ENCODE results near the gene UPK3A. TPM values are rescaled to one million over a fixed set of nuclear protein-coding genes. Genes with fewer than 3 reads are reported as not detected.
"Not testable (repeated sequence)": the region's sequence is repeated elsewhere in the genome, so short reads cannot be mapped to it uniquely, and the experiment has no call there.

The UPK3A gene
- total RNA-seq, 4 donors from 2014 or later = not detected

DNA sequence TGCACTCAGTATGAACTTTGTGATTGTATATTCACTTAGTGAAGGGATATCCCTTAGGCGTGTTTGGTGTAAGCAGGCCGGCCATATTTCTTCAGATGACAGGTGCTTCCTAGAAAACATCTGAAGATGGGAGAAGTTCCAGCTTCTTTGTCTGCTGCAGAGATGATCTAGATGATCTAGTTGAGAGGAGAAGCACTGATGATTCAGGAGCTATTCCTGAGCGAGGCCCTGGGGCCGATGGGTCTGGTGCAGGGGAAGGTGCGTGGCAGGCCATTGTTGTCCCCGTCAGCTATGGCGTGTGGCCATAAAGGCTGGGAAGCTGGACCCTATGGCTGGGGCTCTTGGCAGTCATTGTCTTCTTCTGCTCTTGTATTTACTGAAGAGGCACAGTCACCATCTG lies 38.9 kb downstream of the UPK3A start:
- Histone ChIP-seq H3K4me3 (no peak overlapping the region), H3K9me3 (no peaks in the 10 kb centered on the region), H3K36me3 (no peaks in the 10 kb centered on the region), H3K27ac (no peak overlapping the region), H3K27me3 (no peaks in the 10 kb centered on the region), H3K4me1 (no peaks in the 10 kb centered on the region)
- no peak for DNase-seq
- TF ChIP-seq, protein P1, sequence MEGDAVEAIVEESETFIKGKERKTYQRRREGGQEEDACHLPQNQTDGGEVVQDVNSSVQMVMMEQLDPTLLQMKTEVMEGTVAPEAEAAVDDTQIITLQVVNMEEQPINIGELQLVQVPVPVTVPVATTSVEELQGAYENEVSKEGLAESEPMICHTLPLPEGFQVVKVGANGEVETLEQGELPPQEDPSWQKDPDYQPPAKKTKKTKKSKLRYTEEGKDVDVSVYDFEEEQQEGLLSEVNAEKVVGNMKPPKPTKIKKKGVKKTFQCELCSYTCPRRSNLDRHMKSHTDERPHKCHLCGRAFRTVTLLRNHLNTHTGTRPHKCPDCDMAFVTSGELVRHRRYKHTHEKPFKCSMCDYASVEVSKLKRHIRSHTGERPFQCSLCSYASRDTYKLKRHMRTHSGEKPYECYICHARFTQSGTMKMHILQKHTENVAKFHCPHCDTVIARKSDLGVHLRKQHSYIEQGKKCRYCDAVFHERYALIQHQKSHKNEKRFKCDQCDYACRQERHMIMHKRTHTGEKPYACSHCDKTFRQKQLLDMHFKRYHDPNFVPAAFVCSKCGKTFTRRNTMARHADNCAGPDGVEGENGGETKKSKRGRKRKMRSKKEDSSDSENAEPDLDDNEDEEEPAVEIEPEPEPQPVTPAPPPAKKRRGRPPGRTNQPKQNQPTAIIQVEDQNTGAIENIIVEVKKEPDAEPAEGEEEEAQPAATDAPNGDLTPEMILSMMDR (IDR thresholded peaks at IDR 0.05) = no peak
- TF ChIP-seq POLR2A (IDR thresholded peaks at IDR 0.05) = no peak
- intact Hi-C loops (cut with DNase I; ENCODE audit: low total_unique reads) = no loop called here

DNA sequence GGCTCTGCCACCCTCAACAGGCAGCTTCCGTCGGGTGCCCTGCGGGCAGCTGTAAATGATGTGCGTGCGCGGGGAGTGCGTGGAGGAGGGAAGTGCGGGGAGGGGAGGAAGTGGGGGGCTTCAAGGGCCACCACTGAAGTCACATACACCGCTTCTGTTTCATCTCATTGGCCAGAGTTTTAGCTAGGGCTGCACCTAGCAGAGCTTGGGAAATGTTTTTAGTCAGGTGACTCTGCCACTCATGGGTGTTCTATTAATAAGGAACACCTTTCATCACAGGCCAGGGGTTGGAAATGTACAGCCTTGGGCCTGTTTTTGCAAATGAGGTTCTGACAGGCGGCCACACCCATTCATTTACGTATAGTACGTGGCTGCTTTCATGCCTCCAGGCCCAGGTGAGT lies 39.6 kb downstream of the UPK3A start:
- H3K9me3 ChIP-seq = no peaks in the 10 kb centered on the region
- DNase-seq = no peak
- no peaks in the 10 kb centered on the region for H3K36me3 ChIP-seq
- no peaks in the 10 kb centered on the region for H3K27me3 ChIP-seq
- intact Hi-C loops (cut with DNase I; ENCODE audit: low total_unique reads) = no loop called here
- no peak overlapping the region for H3K27ac ChIP-seq
- no peak for TF ChIP-seq POLR2A (IDR thresholded peaks at IDR 0.05)
- TF ChIP-seq, protein P1 (IDR thresholded peaks at IDR 0.05) = no peak
- no peaks in the 10 kb centered on the region for H3K4me1 ChIP-seq
- no peak overlapping the region for H3K4me3 ChIP-seq

DNA sequence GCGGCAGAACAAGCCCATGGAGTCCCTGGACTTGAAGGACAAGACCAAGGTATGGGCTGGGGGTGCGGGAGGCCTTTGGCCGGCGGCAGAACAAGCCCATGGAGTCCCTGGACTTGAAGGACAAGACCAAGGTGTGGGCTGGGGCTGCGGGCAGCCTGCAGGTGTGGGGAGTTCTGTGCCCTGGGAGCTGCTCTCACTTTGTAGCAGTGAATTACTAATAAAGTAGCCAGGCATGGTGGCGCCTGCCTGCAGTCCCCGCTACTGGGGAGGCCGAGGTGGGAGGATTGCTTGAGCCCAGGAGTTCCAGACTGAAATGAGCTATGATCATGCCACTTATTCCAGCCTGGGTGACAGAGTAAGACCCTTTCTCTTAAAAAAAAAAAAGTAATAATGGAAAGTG lies 43.5 kb downstream of the UPK3A start:
- H3K4me3 ChIP-seq; H3K36me3 ChIP-seq; H3K27me3 ChIP-seq; H3K27ac ChIP-seq; intact Hi-C loops (cut with DNase I; ENCODE audit: low total_unique reads); DNase-seq; H3K4me1 ChIP-seq; H3K9me3 ChIP-seq: not testable (repeated sequence)

DNA sequence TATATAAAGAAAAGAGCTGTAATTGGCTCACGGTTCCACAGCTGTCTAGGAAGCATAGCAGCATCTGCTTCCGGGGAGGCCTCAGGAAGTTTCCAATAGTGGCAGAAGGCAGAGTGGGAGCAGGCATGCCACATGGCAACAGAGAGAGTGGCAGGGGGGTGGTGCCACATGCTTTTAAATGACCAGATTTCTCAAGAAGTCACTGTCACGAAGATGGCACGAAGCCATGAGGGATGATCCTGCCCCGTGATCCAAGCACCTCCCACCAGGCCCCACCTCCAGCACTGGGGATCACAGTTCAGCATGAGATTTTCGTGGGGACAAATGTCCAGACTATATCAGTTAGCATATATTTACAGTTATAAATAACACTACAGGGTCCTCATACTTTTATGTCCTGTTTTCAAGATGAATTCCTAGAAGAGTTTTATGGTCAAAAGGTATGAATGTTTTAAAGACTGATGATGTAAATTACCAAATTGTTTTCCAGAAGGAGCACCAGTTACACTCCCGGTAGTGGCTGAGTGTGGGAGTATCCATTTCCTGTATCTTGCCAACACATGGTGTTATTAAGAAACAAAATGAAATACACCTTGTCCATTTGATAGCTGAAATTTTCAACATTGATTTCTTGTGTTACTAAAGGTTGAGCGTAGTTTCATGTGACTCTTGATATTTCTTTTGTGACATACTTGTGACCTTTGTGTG lies 44.2 kb downstream of the UPK3A start:
- H3K4me3 ChIP-seq = no peak overlapping the region
- no peaks in the 10 kb centered on the region for H3K4me1 ChIP-seq
- no peaks in the 10 kb centered on the region for H3K9me3 ChIP-seq
- intact Hi-C loops (cut with DNase I; ENCODE audit: low total_unique reads) = no loop called here
- H3K27me3 ChIP-seq = no peaks in the 10 kb centered on the region
- no peak overlapping the region for H3K27ac ChIP-seq
- no peaks in the 10 kb centered on the region for H3K36me3 ChIP-seq
- TF ChIP-seq POLR2A (IDR thresholded peaks at IDR 0.05) = no peak
- TF ChIP-seq, protein P1 (IDR thresholded peaks at IDR 0.05) = no peak
- no peak for DNase-seq

DNA sequence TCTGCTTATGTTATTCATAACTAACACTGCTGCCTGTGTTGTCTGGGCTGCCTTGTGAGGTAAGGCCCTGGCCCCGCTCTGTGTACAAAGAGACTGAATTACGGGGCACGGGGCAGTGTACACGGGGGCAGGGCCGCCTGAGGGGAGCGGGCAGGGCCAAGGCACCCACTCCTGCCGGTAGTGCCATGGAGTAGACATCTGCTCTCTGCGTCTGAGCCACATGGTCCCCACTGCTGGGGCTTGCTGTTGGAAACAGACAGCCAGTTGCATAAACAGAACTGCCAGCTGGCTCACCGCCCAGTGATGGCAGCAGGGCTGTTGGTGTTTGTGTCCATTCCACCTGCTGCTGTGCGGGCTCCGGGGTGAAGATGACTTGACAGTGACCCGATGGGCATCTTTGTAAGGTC lies 44.8 kb downstream of the UPK3A start:
- Histone ChIP-seq H3K4me1 (no peaks in the 10 kb centered on the region), H3K27me3 (no peaks in the 10 kb centered on the region), H3K36me3 (no peaks in the 10 kb centered on the region), H3K9me3 (no peaks in the 10 kb centered on the region), H3K27ac (no peak overlapping the region), H3K4me3 (no peak overlapping the region)
- intact Hi-C loops (cut with DNase I; ENCODE audit: low total_unique reads) = no loop called here
- TF ChIP-seq, protein P1 (IDR thresholded peaks at IDR 0.05) = no peak
- no peak for TF ChIP-seq POLR2A (IDR thresholded peaks at IDR 0.05)
- DNase-seq = no peak

DNA sequence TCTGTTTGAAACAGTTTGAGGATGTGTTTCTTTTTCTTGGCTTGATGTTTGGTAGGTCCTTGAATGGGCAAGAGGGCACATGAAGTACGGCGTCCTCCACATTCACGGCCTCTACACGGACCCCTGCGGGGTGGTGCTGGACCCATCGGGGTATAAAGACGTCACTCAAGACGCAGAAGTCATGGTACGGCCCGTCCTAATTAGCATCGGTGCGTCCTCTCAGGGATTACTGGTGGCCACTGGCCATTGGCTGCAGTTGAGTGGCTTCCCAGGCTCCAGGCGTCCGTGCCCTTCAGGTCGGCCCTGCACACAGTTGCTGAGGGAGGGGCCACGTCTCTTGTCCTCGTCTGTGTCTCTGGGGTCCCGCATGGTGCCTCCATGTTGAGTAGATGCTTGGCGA lies 45.8 kb downstream of the UPK3A start:
- DNase-seq = no peak
- no peaks in the 10 kb centered on the region for H3K9me3 ChIP-seq
- no peak overlapping the region for H3K4me3 ChIP-seq

More for the DNA sequence above, 45.8 kb downstream of the UPK3A start:
- H3K27me3 ChIP-seq = no peaks in the 10 kb centered on the region
- no peaks in the 10 kb centered on the region for H3K36me3 ChIP-seq
- no peak for TF ChIP-seq POLR2A (IDR thresholded peaks at IDR 0.05)
- TF ChIP-seq, protein P1 (IDR thresholded peaks at IDR 0.05) = no peak
- no peaks in the 10 kb centered on the region for H3K4me1 ChIP-seq
- intact Hi-C loops (cut with DNase I; ENCODE audit: low total_unique reads) = no loop called here
- H3K27ac ChIP-seq = no peak overlapping the region
